K562 treated with DMSO at 1 percent for 24 hours (cell line): ENCODE data around the gene ZPR1. TPM values are rescaled to one million over a fixed set of nuclear protein-coding genes. Genes with fewer than 3 reads are reported as not detected.

Source experiments
- total RNA-seq: library from RNA; unstranded; fragments of 300-600 nt; gene quantifications from 2 replicates; pipeline ENCODE4 v1.2.3, GENCODE V29; 2022; ENCODE audit warnings: low read depth; ENCODE audit not compliant: insufficient read depth

The ZPR1 gene
- total RNA-seq = 28.1 and 31.6 TPM in 2 replicates

GRCh38 chr11:116787786-116788486, at the start of gene ZPR1:
Gene ZPR1, minus strand, starts transcription at chr11:116788023. Its CDS starts 33 bp downstream, at chr11:116787990.

GRCh38 chr11:116829525-116830183, 41.8 kb upstream of the ZPR1 start, which contains the start of gene APOC3:
Gene APOC3, plus strand, starts transcription at chr11:116829907. Its CDS starts 676 bp downstream, at chr11:116830583.

GRCh38 chr11:116823031-116823843, 35.4 kb upstream of the ZPR1 start, which contains the start of gene APOA4:
Gene APOA4, minus strand, starts transcription at chr11:116823304. Its CDS starts 113 bp downstream, at chr11:116823191.

GRCh38 chr11:116791813-116792143, 4.0 kb upstream of the ZPR1 start, which contains the start of gene APOA5:
Gene APOA5, minus strand, starts transcription at chr11:116791879. Its CDS starts 19 bp downstream, at chr11:116791860.

GRCh38 chr11:116772443-116773202, 15.2 kb downstream of the ZPR1 start, which contains the start of gene BUD13:
Gene BUD13, minus strand, starts transcription at chr11:116772987. Its CDS starts 23 bp downstream, at chr11:116772964.

Other genes with a start within 250 kb of the ZPR1 start
- gene BUD13, start 15.0 kb downstream of the ZPR1 start, total RNA-seq = 14.5 and 15.7 TPM in 2 replicates
- not detected in 2 replicates for gene APOA5, start 3.9 kb upstream of the ZPR1 start, total RNA-seq
- gene APOA4, start 35.3 kb upstream of the ZPR1 start, total RNA-seq = not detected in 2 replicates
- gene APOC3, start 41.9 kb upstream of the ZPR1 start, total RNA-seq = not detected in 2 replicates
- gene APOA1, start 49.6 kb upstream of the ZPR1 start, total RNA-seq = not detected in 2 replicates